GM20431 (cell line): ENCODE data around the gene SNX10.

Experiments used
- in situ Hi-C: fragments of 300-500 bp; cut with MseI, MboI; formaldehyde crosslinking; loops from one replicate; pipeline ENCODE4 v1.15.0; 2020; ENCODE audit warnings: low sequenced_read_pairs; ENCODE audit not compliant: unreplicated experiment

Gene SNX10

GRCh38 chr7:26331789-26332188 is 40.1 kb downstream of the SNX10 start:
- in situ Hi-C loops = no loop called here

- in situ Hi-C loops = no loop called here
These were observed 41.0 kb downstream of the SNX10 start for GRCh38 chr7:26332698-26333097.

DNA sequence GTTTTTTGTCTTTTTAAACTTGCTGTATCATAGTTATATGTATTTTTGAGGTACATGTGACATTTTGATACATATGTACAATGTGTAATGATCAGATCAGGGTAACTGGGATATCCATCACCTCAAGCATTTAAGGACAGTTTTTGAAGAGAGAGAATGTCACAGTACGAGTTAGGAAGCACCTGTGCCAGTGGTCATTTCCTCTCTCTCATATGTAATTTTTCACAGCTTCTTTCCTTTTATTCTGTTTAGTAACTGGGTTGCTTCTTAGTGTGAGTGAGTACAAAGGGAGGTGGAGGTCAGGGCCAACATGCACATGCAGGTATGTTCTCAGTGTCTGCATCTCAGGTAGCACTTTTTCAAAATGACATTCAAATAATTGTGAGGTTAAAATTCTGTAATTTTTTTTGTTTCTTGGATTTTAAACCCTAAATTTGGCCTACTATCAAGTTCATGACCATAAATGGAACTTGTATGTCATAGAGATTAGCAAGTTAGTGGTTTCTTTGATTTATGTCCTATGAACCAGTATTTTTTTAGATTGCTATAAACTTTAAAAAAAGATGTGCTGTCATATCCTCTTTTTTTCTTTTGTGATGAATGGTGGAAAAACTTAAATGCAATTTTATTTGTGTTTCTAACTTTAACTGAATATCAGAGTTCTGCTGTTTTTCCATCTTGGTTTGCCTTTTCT is 42.7 kb downstream of the SNX10 start:
- in situ Hi-C loops = no loop called here

- in situ Hi-C loops = no loop called here
These were observed 45.7 kb downstream of the SNX10 start for GRCh38 chr7:26337232-26337865.

DNA sequence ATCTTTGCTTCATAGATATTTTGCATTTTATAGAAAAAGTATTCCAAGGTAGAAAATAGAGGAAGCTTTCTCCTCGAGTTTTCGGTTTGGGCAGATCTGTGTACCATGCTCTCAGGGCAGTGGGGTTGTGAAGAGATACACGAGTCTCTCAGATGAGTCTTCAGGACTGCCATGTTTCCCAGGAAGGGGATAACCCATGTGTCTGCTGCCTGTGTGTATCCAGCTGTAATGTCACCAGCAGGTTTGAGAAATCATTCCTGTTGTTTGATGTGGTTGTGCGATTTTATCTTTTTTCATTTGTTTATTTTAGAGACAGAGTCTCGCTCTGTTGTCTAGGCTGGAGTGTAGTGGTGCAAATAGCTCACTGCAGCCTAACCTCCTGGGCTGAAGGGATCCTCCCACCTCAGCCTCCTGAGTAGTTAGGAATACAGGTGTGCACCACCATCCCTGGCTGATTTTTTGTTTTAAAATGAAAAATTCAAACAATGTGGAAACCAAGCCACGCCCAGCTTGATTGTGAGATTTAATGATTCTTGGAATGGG is 48.9 kb downstream of the SNX10 start:
- in situ Hi-C loops = no loop called here

- in situ Hi-C loops = no loop called here
These were observed 51.7 kb downstream of the SNX10 start for GRCh38 chr7:26343320-26343832.

DNA sequence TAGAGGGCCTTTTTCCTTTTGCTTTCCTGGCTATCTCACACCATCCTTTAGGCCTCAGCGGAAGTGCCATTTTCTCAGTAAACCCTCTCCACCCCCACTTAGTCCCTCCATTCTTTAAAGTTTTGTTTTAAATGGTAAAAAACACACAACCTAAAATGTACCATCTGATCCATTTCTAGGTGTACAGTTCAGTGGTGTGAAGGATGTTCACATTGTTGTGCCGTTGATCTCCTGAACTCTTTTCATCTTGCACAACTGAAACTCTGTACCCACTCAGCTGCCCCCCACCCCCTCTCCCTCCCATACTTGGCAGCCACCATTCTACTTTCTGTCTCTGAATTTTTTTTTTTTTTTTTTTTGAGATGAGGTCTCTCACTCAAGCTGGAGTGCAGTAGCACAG is 52.2 kb downstream of the SNX10 start:
- in situ Hi-C loops = no loop called here

GRCh38 chr7:26345202-26345601 is 53.5 kb downstream of the SNX10 start:
- in situ Hi-C loops = no loop called here

GRCh38 chr7:26345837-26346236 is 54.2 kb downstream of the SNX10 start:
- in situ Hi-C loops = no loop called here

- in situ Hi-C loops = no loop called here
These were observed 55.0 kb downstream of the SNX10 start for GRCh38 chr7:26346611-26347203.

DNA sequence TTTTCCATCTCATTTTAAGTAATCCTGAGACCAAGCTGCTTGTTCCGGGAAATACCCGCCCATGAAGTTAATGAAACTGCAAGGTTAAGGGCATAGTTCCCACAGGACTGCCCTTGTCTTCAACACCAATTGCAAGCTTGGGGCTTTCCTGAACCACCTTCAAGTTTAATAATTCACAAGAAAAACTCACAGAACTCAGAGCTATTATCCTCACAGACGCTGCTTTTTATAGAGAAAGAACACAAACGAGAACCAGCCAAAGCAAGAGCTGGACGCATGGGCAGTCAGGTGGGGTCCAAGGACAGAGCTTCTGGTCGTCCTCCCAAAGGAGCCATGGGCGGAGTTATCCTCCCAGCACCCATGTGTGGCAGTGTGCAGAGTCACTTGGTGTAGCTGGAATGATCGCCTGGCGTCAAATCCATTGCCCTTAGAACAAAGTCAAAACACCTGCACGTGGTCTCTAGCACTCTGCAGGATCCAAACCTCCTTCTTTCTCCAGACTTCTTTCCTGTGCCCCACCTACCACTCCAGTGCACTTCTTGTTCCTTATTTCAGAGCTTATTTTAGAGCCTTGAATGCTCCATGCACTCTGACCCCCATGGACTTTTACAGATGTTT is 56.7 kb downstream of the SNX10 start:
- in situ Hi-C loops = no loop called here

DNA sequence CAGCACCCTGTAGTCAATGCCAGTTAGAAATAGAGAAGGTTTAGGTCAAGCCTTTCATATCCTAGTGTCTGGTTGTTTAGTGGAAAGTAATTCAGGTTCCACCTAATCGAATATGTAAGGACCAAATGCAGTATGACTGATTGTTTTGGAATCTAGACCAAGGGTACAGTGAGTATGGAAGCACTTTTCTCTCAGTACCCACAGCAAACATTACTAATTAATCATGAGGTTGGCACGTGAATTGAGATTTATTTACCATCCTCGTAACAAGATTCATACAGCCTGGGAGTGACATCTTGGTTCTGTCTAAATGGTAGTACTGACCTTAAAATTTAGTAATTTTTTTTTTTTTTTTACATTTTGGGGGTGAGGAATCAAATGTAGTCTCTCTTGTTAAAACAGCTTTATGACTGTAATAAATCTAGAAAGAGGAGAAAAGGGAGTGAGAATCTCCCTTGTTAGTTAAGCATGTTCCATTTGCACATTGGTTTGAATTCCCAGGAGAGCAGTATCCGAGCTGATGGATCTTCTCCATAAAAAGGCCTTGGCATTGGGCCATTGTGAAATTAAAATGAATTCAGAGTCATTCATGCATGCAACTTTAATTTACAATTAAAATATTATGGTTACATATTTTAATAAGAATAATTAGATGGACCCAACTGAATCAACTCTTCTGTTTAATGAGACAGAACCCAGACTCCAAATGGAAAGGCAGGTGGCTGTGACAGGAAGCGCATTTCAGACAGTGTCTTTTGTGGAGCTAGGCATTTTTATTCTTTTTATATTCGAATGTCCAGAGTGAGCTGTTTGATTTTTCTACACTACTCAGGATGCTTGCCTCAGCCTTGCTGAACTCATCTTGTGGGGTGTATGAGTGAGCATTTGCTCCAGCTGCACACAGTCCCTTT is 57.6 kb downstream of the SNX10 start:
- in situ Hi-C loops = no loop called here

DNA sequence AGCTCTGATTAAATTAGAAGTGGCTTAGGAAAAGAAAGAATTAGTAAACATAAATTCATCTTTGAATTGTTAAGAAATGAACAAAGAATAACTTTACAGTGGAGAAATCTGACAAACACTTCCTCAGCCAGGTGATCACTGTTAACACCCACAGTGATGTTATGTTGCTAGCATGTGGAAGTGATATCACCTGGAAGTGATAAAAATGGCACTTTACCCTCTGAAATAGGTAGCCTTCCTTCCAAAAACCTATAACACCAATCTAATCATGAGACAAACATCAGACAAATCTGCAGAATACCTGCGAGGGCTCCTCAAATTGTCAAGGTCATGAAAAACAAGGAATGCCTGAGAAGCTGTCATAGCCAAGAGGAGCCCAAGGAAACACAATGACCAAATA is 59.5 kb downstream of the SNX10 start:
- in situ Hi-C loops = loop anchor here (25.0 kb wide), 2 partner anchors 311 to 464 kb away; no protein-coding TSS in a partner anchor

DNA sequence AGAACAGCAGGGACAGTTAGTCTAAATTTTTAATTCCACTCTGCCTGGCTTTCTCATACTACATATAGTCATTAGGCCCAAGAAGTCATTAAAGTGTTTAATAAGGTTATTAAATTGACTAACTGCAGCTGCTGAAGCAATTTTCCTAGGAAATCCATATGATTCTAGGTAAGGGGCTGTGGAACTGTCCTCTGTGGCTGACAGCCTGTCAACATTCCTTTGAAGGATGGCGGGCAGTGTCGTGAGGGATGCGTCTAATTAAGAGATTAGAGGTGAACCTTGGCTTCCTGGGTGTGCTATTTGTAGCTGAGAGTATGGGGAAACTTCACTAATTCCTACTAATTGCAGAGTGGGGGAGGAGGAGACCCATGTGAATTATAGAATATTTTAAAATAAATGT is 64.6 kb downstream of the SNX10 start:
- in situ Hi-C loops = loop anchor here (25.0 kb wide), 2 partner anchors 306 to 469 kb away; no protein-coding TSS in a partner anchor

DNA sequence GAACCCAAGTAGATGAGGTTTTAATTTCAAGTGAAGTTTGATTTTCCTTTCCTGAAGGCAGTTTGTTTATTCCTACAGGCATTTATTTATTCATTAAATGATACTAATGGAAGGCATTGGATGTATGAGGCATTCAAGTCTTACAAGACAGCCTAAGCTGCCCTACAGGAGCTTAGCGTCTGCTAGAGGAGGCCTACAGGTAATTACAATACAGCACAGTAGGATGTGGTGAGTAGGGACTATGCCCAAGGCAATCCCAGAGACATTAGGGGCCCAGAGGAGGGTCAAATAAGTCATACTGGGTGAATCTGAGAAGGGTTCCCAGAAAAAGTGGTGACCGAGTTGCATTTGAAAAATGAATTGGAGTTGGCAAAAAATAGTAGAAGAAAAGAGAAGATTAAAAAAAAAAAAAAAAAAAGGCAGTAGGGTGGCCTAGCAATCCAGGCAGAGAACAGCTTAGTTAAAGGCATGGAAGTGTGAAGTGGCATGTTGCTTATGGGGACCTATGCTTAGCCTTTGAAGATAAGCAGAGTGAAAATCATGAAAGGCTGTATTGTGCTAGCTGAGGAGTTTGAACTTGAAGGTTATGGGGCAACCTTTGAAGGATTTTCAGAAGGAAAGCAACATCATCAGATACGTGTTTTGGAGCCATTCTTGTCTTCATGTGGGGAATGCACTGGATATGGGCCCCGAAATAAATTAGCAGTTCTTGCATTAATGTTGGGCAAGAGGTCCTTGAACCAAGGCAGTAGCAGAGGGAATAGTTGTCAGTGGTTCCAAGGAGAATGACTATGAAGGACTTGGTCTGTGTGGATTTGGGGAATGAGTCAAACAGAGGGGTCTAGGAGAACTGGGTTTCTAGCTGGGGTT is 65.5 kb downstream of the SNX10 start:
- in situ Hi-C loops = loop anchor here (25.0 kb wide), 2 partner anchors 305 to 470 kb away; no protein-coding TSS in a partner anchor

DNA sequence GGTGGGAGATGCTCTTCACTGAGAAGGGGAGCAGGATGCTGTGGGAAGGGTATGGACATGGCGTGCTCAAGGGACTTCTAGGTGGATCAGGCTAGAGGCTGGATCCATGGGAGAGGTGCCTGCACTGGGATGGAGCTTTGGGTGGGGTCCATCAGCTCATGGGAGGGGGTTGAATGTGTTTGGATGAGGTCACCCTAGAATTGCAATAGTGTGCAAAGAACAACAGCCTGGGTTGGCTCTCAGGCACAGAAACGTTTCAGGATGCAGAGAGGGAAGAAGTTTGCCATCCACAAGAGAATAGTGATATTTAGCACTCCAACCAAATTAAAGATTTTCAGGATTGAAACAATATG is 66.1 kb downstream of the SNX10 start:
- in situ Hi-C loops = loop anchor here (25.0 kb wide), 2 partner anchors 305 to 470 kb away; no protein-coding TSS in a partner anchor

- in situ Hi-C loops = loop anchor here (10.0 to 25.0 kb wide), 3 partner anchors 276 to 473 kb away; no protein-coding TSS in a partner anchor
These were observed 69.0 kb downstream of the SNX10 start for GRCh38 chr7:26360650-26361049.

- in situ Hi-C loops = loop anchor here (10.0 to 25.0 kb wide), 3 partner anchors 277 to 474 kb away; no protein-coding TSS in a partner anchor
These were observed 70.0 kb downstream of the SNX10 start for GRCh38 chr7:26361637-26362036.
